ENCODE data around the gene AIG1.
"Not testable (repeated sequence)": the region's sequence is repeated elsewhere in the genome, so short reads cannot be mapped to it uniquely, and the experiment has no call there.

The AIG1 gene, protein sequence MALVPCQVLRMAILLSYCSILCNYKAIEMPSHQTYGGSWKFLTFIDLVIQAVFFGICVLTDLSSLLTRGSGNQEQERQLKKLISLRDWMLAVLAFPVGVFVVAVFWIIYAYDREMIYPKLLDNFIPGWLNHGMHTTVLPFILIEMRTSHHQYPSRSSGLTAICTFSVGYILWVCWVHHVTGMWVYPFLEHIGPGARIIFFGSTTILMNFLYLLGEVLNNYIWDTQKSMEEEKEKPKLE

GRCh38 chr6:143060806-143061596, at the start of gene AIG1:
AIG1 (plus strand) TSS chr6:143060889; CDS start chr6:143060926, 37 bp downstream.
- peak; percentile 10 to 44 (median 34) for DNase-seq (ENCODE audit: low read depth in 2 of 3, low spot score in 2 of 3)

DNA sequence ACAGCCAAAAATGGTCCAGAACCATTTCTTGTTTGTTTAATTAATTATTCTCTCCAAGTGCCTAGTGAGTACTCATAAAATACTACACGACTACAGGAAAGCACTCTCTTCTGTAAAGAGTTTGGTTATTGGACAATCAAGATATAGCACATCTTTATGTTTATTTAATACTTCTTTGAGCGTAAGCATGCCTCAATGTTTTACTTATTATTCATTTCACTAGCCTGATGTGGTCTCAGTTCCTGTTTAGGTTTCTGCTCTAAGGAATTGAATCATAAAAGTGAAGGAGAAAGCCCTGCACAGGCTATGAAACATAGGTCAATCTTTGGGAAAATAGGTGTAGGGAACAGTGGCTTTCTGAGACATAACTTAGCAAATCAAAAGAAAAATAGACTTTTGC, 45.9 kb upstream of the AIG1 start:
- DNase-seq (ENCODE audit: low read depth in 2 of 3, low spot score in 2 of 3) = no peak

GRCh38 chr6:143015300-143015706, 45.4 kb upstream of the AIG1 start:
- no peak for DNase-seq (ENCODE audit: low read depth in 2 of 3, low spot score in 2 of 3)

- no peak for DNase-seq (ENCODE audit: low read depth in 2 of 3, low spot score in 2 of 3)
Measured at GRCh38 chr6:143018955-143019354, 41.7 kb upstream of the AIG1 start.

- not testable (repeated sequence) for DNase-seq (ENCODE audit: low read depth in 2 of 3, low spot score in 2 of 3)
Measured at GRCh38 chr6:143020862-143021261, 39.8 kb upstream of the AIG1 start.

- DNase-seq (ENCODE audit: low read depth in 2 of 3, low spot score in 2 of 3) = no peak
Measured at GRCh38 chr6:143021543-143021942, 39.1 kb upstream of the AIG1 start.

- DNase-seq (ENCODE audit: low read depth in 2 of 3, low spot score in 2 of 3) = no peak
Measured at GRCh38 chr6:143022587-143022986, 38.1 kb upstream of the AIG1 start.

GRCh38 chr6:143023695-143024094, 37.0 kb upstream of the AIG1 start:
- DNase-seq (ENCODE audit: low read depth in 2 of 3, low spot score in 2 of 3) = no peak

DNA sequence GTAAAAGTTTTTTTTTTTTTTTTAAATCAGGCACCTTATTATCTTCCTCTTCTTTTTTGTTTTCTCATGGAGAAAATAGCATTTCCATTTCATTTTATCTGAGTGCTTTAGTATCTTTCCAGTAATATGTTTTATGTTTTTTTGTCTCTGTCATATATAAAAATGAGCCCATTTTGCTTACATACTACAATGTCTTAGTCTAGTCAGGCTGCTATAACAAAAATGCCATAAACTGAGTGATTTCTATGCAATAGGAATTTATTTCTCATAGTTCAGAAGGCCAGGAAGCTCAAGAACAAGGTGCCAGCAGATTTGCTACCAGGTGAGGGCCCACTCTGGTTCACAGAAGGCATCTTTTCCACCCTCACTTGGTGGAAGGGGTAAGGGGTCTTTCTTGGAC, 35.7 kb upstream of the AIG1 start:
- DNase-seq (ENCODE audit: low read depth in 2 of 3, low spot score in 2 of 3) = no peak

DNA sequence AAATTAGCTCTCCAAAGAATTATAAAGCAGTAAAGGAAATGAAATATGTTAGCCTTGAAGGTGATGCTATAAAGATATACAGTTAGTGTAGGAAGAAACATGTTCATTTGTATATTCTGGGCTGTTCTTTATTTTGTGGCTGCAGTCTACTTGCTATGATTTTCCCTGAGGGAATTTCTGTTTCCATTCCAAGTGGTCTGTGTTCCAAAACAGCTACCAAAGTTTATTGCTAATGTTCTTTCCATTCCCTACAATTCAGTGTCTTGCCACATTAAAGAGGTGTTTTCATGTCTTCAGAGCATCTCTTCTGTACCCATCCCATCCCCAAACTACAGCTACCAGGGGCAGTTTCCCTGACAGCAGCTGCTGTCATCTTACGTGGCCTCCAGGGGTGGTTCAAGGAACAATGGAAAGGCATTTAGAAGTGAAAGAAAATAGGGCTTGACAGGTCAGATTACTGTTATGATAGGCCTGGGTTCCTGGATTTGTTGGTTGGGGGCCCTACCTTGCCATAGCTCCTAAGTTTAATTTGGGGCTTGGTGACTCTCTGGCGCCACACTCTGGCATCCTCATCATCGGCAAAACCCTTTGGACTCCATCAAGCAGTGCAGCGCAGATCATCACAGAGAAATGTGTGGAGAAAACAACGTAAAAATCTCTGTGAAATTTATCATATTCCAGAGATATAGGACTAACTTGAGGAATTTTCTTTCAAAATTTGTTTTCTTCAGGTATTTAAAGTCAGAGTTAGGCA, 33.8 kb upstream of the AIG1 start:
- DNase-seq (ENCODE audit: low read depth in 2 of 3, low spot score in 2 of 3) = no peak

DNA sequence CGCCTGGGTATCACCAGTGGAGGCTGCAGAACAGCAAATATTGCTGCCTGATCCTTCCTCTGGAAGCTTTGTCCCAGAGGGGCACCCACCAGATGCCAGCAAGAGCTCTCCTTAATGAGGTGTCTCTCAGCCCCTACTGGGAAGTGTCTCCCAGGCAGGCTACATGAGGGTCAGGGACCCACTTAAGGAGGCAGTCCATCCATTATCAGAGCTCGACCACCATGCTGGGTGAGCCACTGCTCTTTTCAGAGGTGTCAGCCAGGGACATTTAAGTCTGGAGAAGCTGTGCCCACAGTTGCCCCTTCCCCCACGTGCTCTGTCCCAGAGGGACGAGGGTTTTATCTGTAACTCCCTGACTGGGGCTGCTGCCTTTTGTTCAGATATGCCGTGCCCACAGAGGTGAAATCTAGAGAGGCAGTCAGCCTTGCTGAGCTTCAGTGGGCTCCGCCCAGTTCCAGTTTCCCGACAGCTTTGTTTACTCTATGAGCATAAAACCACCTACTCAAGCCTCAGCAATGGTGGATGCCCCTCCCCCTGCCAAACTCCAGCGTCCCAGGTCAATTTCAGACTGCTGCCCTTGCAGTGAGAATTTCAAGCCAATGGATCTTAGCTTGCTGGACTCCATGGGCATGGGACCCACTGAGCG, 25.9 kb upstream of the AIG1 start:
- DNase-seq (ENCODE audit: low read depth in 2 of 3, low spot score in 2 of 3) = no peak

DNA sequence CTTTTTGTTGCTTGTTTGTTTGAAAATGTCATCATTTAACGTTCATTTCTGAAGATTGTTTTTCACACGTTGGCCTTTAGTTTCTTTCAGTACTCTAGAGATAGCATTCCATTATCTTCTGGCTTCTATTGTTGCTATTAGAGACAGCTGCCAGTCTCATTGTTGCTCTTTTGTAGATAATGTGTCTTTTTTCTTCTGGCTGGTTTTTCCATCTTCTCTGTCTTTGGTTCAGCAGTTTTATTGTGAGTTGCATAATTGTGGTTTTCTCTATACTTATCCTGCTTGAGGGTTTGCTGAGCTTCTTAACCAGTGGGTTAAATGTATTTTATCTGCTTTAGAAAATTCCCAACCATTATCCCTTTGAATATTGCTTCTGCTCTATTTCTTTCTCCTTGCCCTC, 23.2 kb upstream of the AIG1 start:
- DNase-seq (ENCODE audit: low read depth in 2 of 3, low spot score in 2 of 3) = no peak

GRCh38 chr6:143038833-143039232, 21.9 kb upstream of the AIG1 start:
- no peak for DNase-seq (ENCODE audit: low read depth in 2 of 3, low spot score in 2 of 3)

DNA sequence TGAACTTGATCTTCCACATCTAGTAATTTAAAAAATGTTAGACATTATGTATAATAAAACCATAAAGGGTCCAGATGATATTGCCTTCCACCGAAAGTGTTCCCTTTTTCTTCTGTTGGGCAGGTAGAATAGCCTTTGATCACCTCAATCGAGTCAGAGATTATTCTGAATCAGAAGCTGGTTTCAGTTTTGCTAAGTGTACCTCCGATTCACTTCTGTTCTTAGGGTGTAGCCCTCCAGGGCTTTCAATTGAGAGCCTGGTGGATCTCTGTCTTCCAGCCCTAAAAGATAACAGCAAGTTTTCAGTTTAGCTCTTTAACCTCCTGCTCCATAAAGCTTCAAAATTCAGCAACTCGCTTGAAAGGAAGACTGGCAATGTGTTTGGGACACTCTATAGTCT, 21.1 kb upstream of the AIG1 start:
- no peak for DNase-seq (ENCODE audit: low read depth in 2 of 3, low spot score in 2 of 3)

DNA sequence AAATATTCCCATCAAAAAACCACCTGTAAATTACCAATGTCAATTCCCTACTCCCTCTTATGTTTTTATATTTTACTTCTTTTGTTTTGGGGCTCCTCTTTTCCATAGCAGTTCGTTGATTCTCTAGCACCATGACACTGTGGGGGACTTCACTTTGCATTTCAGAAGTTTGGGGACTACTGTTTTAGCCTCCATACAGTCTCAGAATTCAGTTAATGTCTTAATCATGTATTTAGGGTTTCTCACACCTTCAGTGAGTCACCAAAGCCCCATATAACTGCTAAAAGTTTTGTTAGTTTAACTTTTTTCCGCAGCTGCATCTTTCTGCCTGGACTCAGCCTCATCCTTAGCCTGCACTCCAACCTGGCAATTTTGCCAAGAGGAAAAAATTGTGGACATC, 20.7 kb upstream of the AIG1 start:
- DNase-seq (ENCODE audit: low read depth in 2 of 3, low spot score in 2 of 3) = no peak

DNA sequence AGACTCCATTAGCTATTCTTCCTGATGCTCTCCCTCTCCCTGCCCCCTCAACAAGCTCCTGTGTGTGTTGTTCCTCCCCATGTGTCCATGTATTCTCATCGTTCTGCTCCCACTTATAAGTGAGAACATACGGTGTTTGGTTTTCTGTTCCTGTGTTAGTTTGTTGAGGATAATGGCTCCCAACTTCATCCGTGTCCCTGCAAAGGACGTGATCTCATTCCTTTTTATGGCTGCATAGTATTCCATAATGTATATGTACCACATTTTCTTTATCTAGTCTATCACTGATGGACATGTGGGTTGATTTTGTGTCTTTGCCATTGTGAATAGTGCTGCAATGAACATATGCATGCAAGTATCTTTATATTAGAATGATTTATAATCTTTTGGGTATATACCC, 16.3 kb upstream of the AIG1 start:
- not testable (repeated sequence) for DNase-seq (ENCODE audit: low read depth in 2 of 3, low spot score in 2 of 3)

GRCh38 chr6:143049611-143050010, 11.1 kb upstream of the AIG1 start:
- DNase-seq (ENCODE audit: low read depth in 2 of 3, low spot score in 2 of 3) = no peak

- no peak for DNase-seq (ENCODE audit: low read depth in 2 of 3, low spot score in 2 of 3)
Measured at GRCh38 chr6:143050509-143050908, 10.2 kb upstream of the AIG1 start.

GRCh38 chr6:143052282-143052681, 8.4 kb upstream of the AIG1 start:
- no peak for DNase-seq (ENCODE audit: low read depth in 2 of 3, low spot score in 2 of 3)

- DNase-seq (ENCODE audit: low read depth in 2 of 3, low spot score in 2 of 3) = no peak
Measured at GRCh38 chr6:143053856-143054255, 6.8 kb upstream of the AIG1 start.

DNA sequence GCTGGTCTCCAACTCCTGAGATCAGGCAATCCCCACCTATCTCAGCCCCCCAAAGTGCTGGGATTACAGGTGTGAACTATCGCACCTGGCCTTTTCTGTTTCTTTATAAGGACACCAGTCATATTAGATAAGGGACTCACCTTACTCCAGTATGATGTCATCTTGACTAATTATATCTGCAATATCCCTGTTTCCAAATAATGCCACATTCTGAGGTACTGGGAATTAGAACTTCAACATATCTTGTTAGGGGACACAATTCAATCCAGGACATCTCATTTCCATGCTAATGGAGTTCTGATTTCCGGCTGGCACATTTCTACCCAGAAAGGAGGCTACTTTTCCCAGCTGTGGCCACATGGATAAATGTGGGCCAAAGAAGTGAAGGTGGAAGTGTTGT, 6.4 kb upstream of the AIG1 start:
- DNase-seq (ENCODE audit: low read depth in 2 of 3, low spot score in 2 of 3) = no peak

- DNase-seq (ENCODE audit: low read depth in 2 of 3, low spot score in 2 of 3) = no peak
Measured at GRCh38 chr6:143055213-143055612, 5.5 kb upstream of the AIG1 start.
